ENCODE results near the gene ANKRD34C. TPM values are rescaled to one million over a fixed set of nuclear protein-coding genes. Genes with fewer than 3 reads are reported as not detected.

The ANKRD34C gene
- total RNA-seq, 4 donors from 2014 or later, result not detected

DNA sequence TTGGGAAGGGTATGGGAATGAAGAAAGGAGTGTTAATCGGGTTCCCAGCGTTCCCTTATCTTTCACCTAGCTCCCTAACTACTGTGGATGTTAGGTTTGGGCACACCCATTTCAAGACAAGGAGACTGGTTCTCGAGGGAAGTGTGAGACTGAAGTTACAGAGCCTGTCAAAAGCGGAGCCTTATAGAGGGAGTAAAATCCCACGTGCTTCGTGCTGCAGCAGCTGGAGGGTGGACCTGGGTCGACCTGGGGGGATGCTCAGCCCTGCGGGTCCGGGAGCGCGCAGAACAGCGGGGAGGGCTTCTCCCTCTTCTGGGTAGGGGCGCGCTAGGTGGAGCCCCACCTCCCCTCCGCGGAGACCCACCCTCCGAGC lies 28.1 kb downstream of the ANKRD34C start:
- WGBS, 2 donors (ENCODE audit: low coverage in 1 of 2), result 0% methylated on average over 2 of the region's 17 CpGs; no CpG with 5 or more reads in 1 of the 2 donors
- peaks cover 23% of the 10 kb centered on the region for H3K27me3 ChIP-seq
- TF ChIP-seq EP300 (IDR thresholded peaks at IDR 0.05), result no peak
- TF ChIP-seq POLR2A (IDR thresholded peaks at IDR 0.05), result no peak
- no peak for TF ChIP-seq POLR2AphosphoS5 (IDR thresholded peaks at IDR 0.05)

DNA sequence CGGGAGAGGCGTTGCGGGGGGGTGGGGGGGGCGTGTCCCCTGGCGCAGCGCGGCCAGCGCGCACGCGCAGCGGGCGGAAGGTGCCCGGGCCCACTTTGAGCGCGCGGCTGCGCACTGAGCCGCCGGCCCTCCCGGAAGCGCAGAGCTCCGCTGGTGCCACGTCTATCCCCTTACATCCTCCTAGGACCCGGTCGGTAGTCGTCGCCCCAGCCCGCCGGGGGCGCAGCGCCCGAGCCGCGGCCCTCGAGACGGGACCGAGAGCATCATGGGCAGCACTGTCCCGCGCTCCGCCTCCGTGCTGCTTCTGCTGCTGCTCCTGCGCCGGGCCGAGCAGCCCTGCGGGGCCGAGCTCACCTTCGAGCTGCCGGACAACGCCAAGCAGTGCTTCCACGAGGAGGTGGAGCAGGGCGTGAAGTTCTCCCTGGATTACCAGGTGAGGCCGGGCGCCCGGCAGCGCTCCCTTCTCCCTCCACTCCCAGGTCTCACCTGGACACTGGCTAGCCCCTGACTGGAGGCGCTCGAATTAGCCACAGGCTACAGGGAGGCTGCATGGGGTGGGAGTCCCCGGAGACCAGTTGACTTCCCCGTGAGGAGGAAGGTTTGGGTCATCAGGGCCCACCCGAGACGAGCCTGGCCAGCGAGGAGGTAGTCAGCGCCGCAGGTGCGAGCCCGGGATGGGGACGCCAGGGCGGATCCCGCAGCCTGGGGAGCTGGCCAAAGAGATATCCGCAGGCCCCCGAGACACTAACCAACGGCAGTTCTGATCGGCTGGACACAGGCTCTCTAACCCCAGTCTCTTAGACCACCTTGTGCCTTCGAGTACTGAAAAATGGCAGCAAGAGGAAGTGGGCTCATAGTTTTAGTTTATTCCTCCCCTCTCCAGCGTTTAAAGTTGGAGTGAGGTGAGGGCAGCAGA lies 28.7 kb downstream of the ANKRD34C start, which contains the start of gene TMED3:
Gene TMED3 (plus strand): TSS at position 128 of the 916 bp plus-strand sequence. CDS start 138 bp downstream, at position 266.
- Histone ChIP-seq H3K36me3 (peaks cover 0 to 31% of the 10 kb centered on the region in 2 donors), H3K27me3 (peaks cover 22% of the 10 kb centered on the region), H3K4me1 (peaks cover 0 to 24% (median 6%) of the 10 kb centered on the region in 3 donors), H3K9me3 (no peaks in the 10 kb centered on the region), H3K27ac (peak within 1 kb of the TSS in 2 of 4 donors; percentile 3 to 65), H3K4me3 (peak within 1 kb of the TSS; percentile 41 to 69)
- WGBS, 2 donors (ENCODE audit: low coverage in 1 of 2), result 0% methylated on average over 2 of the region's 76 CpGs; no CpG with 5 or more reads in 1 of the 2 donors
- TF ChIP-seq POLR2AphosphoS5 (IDR thresholded peaks at IDR 0.05) (no peak), EP300 (IDR thresholded peaks at IDR 0.05) (no peak), POLR2A (IDR thresholded peaks at IDR 0.05) (no peak)
- TF ChIP-seq, protein P1, sequence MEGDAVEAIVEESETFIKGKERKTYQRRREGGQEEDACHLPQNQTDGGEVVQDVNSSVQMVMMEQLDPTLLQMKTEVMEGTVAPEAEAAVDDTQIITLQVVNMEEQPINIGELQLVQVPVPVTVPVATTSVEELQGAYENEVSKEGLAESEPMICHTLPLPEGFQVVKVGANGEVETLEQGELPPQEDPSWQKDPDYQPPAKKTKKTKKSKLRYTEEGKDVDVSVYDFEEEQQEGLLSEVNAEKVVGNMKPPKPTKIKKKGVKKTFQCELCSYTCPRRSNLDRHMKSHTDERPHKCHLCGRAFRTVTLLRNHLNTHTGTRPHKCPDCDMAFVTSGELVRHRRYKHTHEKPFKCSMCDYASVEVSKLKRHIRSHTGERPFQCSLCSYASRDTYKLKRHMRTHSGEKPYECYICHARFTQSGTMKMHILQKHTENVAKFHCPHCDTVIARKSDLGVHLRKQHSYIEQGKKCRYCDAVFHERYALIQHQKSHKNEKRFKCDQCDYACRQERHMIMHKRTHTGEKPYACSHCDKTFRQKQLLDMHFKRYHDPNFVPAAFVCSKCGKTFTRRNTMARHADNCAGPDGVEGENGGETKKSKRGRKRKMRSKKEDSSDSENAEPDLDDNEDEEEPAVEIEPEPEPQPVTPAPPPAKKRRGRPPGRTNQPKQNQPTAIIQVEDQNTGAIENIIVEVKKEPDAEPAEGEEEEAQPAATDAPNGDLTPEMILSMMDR (IDR thresholded peaks at IDR 0.05), result peak in 1 of 4 experiments; percentile 24
- peak; percentile 77 for ATAC-seq

More for the DNA sequence above, 28.1 kb downstream of the ANKRD34C start:
- Histone ChIP-seq H3K4me1 (peaks cover 0 to 24% (median 6%) of the 10 kb centered on the region in 3 donors), H3K4me3 (peak overlapping the region; percentile 41 to 69), H3K9me3 (no peaks in the 10 kb centered on the region), H3K27ac (no peak overlapping the region), H3K36me3 (peaks cover 0 to 24% of the 10 kb centered on the region in 2 donors)
- ATAC-seq, result peak; percentile 37

DNA sequence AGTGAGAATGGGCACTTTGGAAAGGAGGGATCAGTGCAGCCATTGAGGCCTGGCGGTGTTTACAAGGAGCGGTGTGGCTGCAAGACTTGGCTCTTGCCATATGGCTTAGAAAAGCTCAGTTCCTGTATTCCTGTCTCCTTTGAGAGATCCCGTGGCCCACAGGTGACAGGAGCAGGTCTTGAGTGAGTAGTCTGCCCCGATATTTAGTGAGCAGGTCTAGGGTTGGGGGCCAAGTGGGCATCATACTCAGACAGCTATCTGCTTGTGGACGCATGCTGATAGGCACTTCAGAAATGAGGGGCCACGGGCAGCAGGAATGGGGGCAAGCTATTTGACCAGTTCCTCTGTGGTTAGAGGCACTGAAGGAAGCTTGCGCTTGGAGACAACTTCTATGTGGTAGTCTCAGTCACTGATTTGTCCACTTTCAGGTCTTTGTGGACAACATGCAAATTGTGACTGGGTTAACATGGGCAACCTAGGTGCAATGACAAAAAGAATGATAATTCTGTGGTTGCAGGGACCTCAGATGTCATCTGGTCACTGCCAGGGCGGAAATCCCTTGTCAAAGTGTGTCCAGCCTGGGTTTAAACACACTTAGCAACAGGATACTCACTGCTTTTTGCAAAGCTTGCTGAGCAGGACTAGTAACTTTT lies 29.5 kb downstream of the ANKRD34C start:
- Histone ChIP-seq H3K27me3 (peaks cover 19% of the 10 kb centered on the region), H3K36me3 (peaks cover 0 to 38% of the 10 kb centered on the region in 2 donors), H3K4me1 (peaks cover 0 to 24% (median 6%) of the 10 kb centered on the region in 3 donors), H3K9me3 (no peaks in the 10 kb centered on the region), H3K27ac (no peak overlapping the region), H3K4me3 (peak overlapping the region; percentile 41 to 69)
- TF ChIP-seq, protein P1 (IDR thresholded peaks at IDR 0.05), result no peak
- TF ChIP-seq POLR2AphosphoS5 (IDR thresholded peaks at IDR 0.05) (no peak), POLR2A (IDR thresholded peaks at IDR 0.05) (no peak), EP300 (IDR thresholded peaks at IDR 0.05) (no peak)
- 65 to 93% methylated on average over 2 to 3 of the region's 8 CpGs for WGBS, 2 donors (ENCODE audit: low coverage in 1 of 2)
- ATAC-seq, result no peak

DNA sequence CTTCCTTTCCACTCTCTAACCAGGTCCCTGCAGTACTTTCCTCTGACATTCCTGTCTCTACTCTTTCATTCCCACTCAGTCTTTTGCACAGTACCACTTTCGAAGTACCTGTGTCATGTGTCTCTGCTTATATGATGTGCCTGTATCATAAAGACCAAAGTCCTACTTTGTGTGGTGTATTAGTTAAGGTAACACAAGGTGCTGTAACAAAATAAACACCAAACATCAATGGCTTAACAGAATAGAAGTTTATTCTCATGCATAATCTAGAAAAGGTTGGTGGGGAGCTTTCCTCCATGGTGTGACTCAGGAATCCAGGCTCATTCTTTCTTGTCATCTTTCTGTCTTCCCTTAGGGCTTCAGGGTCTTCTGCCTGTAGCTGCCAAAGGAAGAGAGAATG lies 31.7 kb downstream of the ANKRD34C start:
- H3K27me3 ChIP-seq, result peaks cover 3% of the 10 kb centered on the region
- peaks cover 0 to 60% of the 10 kb centered on the region in 2 donors for H3K36me3 ChIP-seq
- no peak for ATAC-seq
- H3K4me3 ChIP-seq, result no peak overlapping the region
- TF ChIP-seq, protein P1 (IDR thresholded peaks at IDR 0.05), result no peak
- TF ChIP-seq EP300 (IDR thresholded peaks at IDR 0.05), result no peak
- no peak for TF ChIP-seq POLR2AphosphoS5 (IDR thresholded peaks at IDR 0.05)
- no peak for TF ChIP-seq POLR2A (IDR thresholded peaks at IDR 0.05)
- WGBS, 2 donors (ENCODE audit: low coverage in 1 of 2), result 100% methylated on average over 1 of the region's 1 CpG; no CpG with 5 or more reads in 1 of the 2 donors
- H3K27ac ChIP-seq, result no peak overlapping the region
- H3K9me3 ChIP-seq, result no peaks in the 10 kb centered on the region
- peaks cover 0 to 24% (median 6%) of the 10 kb centered on the region in 3 donors for H3K4me1 ChIP-seq

DNA sequence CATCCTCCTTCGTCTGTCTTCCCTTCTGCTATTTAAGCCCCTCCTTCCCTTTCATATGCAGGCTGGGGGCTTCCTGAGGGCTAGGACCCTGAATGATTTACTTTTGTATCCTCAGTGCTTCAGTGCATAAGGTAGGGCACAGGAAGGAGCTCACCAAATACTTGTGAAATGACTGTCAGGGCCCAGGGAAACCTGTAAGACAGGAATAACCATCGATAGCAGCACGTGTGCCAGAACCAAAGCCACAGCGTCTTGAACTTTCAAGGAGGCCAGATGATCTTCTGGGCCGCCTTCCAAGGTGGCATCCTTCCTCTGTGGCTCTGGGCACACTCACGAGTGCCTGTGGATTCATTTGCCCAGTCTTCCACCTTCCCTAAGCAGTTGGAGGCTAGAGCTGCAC lies 32.3 kb downstream of the ANKRD34C start:
- Histone ChIP-seq H3K27ac (no peak overlapping the region), H3K4me3 (no peak overlapping the region), H3K9me3 (no peaks in the 10 kb centered on the region), H3K36me3 (peaks cover 0 to 66% of the 10 kb centered on the region in 2 donors), H3K27me3 (no peaks in the 10 kb centered on the region), H3K4me1 (peaks cover 0 to 24% (median 6%) of the 10 kb centered on the region in 3 donors)
- 79 to 92% methylated on average over 3 to 4 of the region's 6 CpGs for WGBS, 2 donors (ENCODE audit: low coverage in 1 of 2)
- TF ChIP-seq EP300 (IDR thresholded peaks at IDR 0.05) (no peak), POLR2A (IDR thresholded peaks at IDR 0.05) (no peak), POLR2AphosphoS5 (IDR thresholded peaks at IDR 0.05) (no peak)
- TF ChIP-seq, protein P1 (IDR thresholded peaks at IDR 0.05), result no peak
- ATAC-seq, result no peak

Data from gastroesophageal sphincter (tissue), 4 donors.